Ascending aorta (tissue), 2 donors: Measurements from ENCODE around the gene PCDH12. TPM values are rescaled to one million over a fixed set of nuclear protein-coding genes. Genes with fewer than 3 reads are reported as not detected.

Source experiments
- DNase-seq, 2 donors: peaks; one replicate each; pipeline ENCODE4 v3.0.0-alpha.2; 2019; ENCODE audit warnings: low spot score in 2 of 2
- H3K27ac ChIP-seq, 2 donors: fragments of 200-600 bp; sonication (generic); one replicate each; pipeline ENCODE4 v1.5.1; 2016 to 2017; ENCODE audit warnings: mild to moderate bottlenecking in 1 of 2
- H3K27me3 ChIP-seq: fragments of 200-600 bp; sonication (generic); one replicate; pipeline ENCODE4 v1.5.1; 2017
- H3K36me3 ChIP-seq, 2 donors: fragments of 200-600 bp; sonication (generic); one replicate each; pipeline ENCODE4 v1.5.1; 2016
- H3K4me1 ChIP-seq, 2 donors: fragments of 200-600 bp; sonication (generic); one replicate each; pipeline ENCODE4 v1.5.1; 2016 to 2017; ENCODE audit warnings: mild to moderate bottlenecking in 1 of 2
- H3K4me3 ChIP-seq, 2 donors: fragments of 200-600 bp; sonication (generic); one replicate each; pipeline ENCODE4 v1.5.1; 2016 to 2017; ENCODE audit warnings: mild to moderate bottlenecking in 1 of 2
- H3K9me3 ChIP-seq, 2 donors: fragments of 200-600 bp; sonication (generic); one replicate each; pipeline ENCODE4 v1.5.1; 2016
- intact Hi-C: fragments of 100-400 bp; cut with DNase I; formaldehyde crosslinking; loops from one replicate; pipeline ENCODE4 v1.15.1; 2023
- total RNA-seq: library from RNA; depleted of rRNA; stranded (reverse); fragments of >200 nt; gene quantifications from one replicate; pipeline ENCODE4 v1.1.0, GENCODE V29; 2016
- TF ChIP-seq, protein P1 (sequence below), 3 experiments: fragments of 200-600 bp in 2 of 3; fragments of 450-650 bp in 1 of 3; sonication (generic) in 2 of 3; IDR thresholded peaks; one replicate each; pipeline ENCODE4 v1.5.1; 2016 to 2019; ENCODE audit warnings: antibody characterized with exemption in 3 of 3, mild to moderate bottlenecking in 1 of 3, moderate library complexity in 1 of 3

The PCDH12 gene
- total RNA-seq, 1 donor from 2014 or later = 7.2 TPM

DNA sequence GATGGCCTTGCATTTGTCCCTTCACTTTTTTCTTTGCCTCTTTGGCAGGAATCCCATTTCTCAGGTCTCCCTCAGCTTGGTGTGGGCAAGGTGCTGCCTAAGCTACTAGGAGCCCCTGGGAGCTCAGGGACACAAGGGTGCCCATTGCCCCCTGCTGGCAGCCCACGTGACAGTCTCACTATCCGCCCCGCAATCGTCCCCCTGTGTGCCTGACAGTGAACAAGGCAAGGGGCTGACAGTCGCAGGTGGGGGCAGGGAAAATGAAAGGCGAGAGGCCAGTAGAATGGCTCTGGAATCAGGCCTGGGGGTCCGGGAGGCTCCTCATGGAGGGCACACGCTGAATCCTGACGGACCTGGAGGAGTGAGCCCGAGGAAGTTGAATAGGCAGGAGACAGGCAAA, 2.0 kb upstream of the PCDH12 start:
- peaks cover 0 to 3% of the 10 kb centered on the region in 2 donors for H3K36me3 ChIP-seq
- no peaks in the 10 kb centered on the region for H3K9me3 ChIP-seq
- no peak overlapping the region for H3K4me3 ChIP-seq
- no peaks in the 10 kb centered on the region for H3K4me1 ChIP-seq
- H3K27me3 ChIP-seq = no peaks in the 10 kb centered on the region
- no peak overlapping the region for H3K27ac ChIP-seq
- intact Hi-C loops = loop anchor here (1.0 to 5.0 kb wide), 4 partner anchors 37 to 268 kb away; partner anchors contain the start of genes DELE1 and PCDH1
- no peak for DNase-seq
- TF ChIP-seq, protein P1, sequence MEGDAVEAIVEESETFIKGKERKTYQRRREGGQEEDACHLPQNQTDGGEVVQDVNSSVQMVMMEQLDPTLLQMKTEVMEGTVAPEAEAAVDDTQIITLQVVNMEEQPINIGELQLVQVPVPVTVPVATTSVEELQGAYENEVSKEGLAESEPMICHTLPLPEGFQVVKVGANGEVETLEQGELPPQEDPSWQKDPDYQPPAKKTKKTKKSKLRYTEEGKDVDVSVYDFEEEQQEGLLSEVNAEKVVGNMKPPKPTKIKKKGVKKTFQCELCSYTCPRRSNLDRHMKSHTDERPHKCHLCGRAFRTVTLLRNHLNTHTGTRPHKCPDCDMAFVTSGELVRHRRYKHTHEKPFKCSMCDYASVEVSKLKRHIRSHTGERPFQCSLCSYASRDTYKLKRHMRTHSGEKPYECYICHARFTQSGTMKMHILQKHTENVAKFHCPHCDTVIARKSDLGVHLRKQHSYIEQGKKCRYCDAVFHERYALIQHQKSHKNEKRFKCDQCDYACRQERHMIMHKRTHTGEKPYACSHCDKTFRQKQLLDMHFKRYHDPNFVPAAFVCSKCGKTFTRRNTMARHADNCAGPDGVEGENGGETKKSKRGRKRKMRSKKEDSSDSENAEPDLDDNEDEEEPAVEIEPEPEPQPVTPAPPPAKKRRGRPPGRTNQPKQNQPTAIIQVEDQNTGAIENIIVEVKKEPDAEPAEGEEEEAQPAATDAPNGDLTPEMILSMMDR (IDR thresholded peaks at IDR 0.05) = peak in 1 of 3 experiments; percentile 12

DNA sequence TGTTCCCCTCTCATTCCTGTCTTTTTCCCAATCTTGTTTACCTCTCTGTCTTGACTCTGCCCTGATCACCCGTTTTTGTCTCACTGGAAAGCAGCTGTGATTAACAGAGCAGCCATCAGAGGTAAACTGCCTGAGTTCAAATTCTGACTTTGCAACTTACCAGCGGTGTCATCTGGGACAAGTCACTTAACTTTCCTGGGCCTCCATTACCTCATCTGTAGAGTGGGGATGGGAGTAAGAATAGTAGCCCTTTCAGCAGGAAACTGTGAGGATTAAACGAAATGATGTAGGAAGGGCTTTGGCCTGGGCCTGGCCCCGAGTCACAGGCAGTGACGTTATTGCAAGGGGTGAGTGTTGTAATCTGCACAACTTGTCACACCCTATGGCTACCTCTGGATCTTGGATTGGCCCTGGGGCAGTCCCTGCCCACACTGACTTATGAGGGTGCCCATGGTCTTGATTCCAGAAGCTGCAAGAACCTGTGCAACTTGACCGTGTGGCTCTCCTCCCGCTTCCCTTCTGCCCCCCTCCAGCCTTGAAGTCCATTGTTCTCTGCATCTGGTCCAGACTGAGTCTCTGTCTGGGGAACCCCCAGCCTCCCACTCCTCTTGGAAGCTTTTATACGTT, 657 bp upstream of the PCDH12 start:
- H3K27me3 ChIP-seq = no peaks in the 10 kb centered on the region
- H3K36me3 ChIP-seq = peaks cover 0 to 3% of the 10 kb centered on the region in 2 donors
- H3K4me3 ChIP-seq = no peak overlapping the region
- no peak overlapping the region for H3K27ac ChIP-seq
- no peak for DNase-seq
- no peaks in the 10 kb centered on the region for H3K4me1 ChIP-seq
- no peaks in the 10 kb centered on the region for H3K9me3 ChIP-seq
- intact Hi-C loops = no loop called here
- TF ChIP-seq, protein P1 (IDR thresholded peaks at IDR 0.05) = no peak

DNA sequence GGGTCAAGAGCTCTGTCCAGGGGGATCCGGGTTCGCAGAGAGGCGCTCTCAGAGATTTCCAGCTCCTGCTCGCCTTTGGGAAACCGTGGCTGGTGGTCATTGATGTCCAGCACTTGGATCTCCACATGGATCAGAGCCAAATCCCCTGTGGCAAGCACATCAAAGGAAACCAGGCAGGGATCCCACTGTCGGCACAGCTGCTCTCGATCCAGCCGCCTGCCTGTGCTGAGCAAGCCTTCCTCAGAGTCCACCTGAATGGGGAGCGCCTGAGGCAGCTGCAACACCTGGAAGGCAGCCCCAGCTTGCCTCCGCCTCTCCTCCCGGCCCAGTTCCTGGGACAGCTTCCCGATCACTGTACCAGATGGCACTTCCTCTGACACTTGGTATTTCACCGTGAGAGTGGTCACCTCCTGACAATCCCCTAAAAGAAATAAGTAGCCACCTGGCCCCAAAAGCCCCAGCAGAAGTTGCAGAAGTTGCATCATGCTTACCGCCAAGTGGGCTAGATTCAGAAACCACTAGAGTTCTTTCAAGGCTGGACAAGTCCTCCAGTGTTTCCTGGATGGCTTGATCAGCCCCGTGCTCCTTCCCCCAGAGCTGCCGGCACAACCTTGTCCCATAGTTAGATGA, 520 bp downstream of the PCDH12 start:
- H3K4me1 ChIP-seq = no peaks in the 10 kb centered on the region
- peak overlapping the region in 1 of 2 donors; percentile 32 for H3K27ac ChIP-seq
- H3K4me3 ChIP-seq = no peak overlapping the region
- peak in 1 of 2 donors; percentile 56 for DNase-seq
- no peaks in the 10 kb centered on the region for H3K9me3 ChIP-seq
- H3K36me3 ChIP-seq = peaks cover 0 to 3% of the 10 kb centered on the region in 2 donors
- TF ChIP-seq, protein P1 (IDR thresholded peaks at IDR 0.05) = no peak
- intact Hi-C loops = no loop called here
- H3K27me3 ChIP-seq = no peaks in the 10 kb centered on the region

DNA sequence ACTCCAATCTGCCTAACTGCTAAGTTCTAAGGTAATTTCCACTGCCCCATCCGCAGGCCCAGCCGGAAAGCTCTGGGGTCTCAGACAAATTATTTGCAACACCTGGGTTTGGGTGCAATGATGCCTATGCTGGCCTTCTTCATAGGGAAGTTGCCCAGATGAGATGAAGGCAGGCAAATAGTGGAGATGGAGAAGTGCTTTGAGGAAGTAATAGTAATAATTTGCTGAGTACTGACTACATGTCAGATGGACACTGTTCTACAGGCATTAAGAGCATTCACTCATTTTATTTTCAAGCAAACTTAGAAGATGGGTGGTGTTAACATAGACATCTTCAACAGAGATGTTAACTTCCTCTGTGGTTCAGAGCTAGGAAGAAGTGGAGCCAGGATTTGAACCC, 3.8 kb downstream of the PCDH12 start:
- no peaks in the 10 kb centered on the region for H3K4me1 ChIP-seq
- TF ChIP-seq, protein P1 (IDR thresholded peaks at IDR 0.05) = no peak
- intact Hi-C loops = no loop called here
- H3K27me3 ChIP-seq = no peaks in the 10 kb centered on the region
- peaks cover 0 to 3% of the 10 kb centered on the region in 2 donors for H3K36me3 ChIP-seq
- no peak for DNase-seq
- H3K27ac ChIP-seq = no peak overlapping the region
- no peak overlapping the region for H3K4me3 ChIP-seq
- H3K9me3 ChIP-seq = no peaks in the 10 kb centered on the region

DNA sequence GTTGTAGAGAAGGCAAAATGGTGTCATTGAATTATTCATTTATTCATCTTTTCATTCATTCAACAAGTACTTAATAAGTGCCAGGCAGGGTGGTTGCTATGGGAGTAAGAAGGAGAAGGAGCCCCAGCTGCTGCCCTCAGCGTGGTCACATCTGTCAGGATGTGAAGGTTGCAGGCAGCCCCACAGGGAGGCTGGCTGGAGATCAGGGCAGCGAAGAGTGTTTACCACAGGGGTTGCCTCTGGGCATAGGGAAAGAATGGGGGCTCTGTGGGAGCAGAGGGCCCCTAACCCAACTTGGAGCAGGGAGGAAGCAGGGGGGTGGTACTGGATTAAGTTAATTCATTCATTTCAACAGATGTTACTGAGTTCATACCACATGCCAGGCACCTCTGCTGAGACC, 6.0 kb downstream of the PCDH12 start:
- no peak for DNase-seq
- no peaks in the 10 kb centered on the region for H3K9me3 ChIP-seq
- no peak overlapping the region for H3K27ac ChIP-seq
- intact Hi-C loops = no loop called here
- peaks cover 0 to 3% of the 10 kb centered on the region in 2 donors for H3K36me3 ChIP-seq
- no peaks in the 10 kb centered on the region for H3K27me3 ChIP-seq
- TF ChIP-seq, protein P1 (IDR thresholded peaks at IDR 0.05) = no peak
- no peaks in the 10 kb centered on the region for H3K4me1 ChIP-seq
- H3K4me3 ChIP-seq = no peak overlapping the region
